M059J (cell line): ENCODE data around the gene BACH2. TPM values are rescaled to one million over a fixed set of nuclear protein-coding genes. Genes with fewer than 3 reads are reported as not detected.
"Not testable (repeated sequence)": the region's sequence is repeated elsewhere in the genome, so short reads cannot be mapped to it uniquely, and the experiment has no call there.

ENCODE experiments used
- DNase-seq: peaks from one replicate; pipeline ENCODE4 v3.0.0-alpha.2; 2012; ENCODE audit warnings: low read depth
- total RNA-seq: library from RNA; depleted of rRNA; stranded (reverse); fragments of >200 nt; shearing (Covaris generic); gene quantifications from 2 replicates; pipeline ENCODE4 v1.2.3, GENCODE V29; 2014

Gene BACH2
- total RNA-seq, 1 experiment from 2014 or later = 0.17 TPM

- DNase-seq = no peak
These were observed 5.7 kb upstream of the BACH2 start for GRCh38 chr6:90302320-90302719.

GRCh38 chr6:90301816-90302215 lies 5.2 kb upstream of the BACH2 start:
- DNase-seq = no peak

- no peak for DNase-seq
These were observed 1.9 kb upstream of the BACH2 start for GRCh38 chr6:90298459-90299053.

GRCh38 chr6:90297867-90298381 lies 1.3 kb upstream of the BACH2 start:
- DNase-seq = no peak

GRCh38 chr6:90297115-90297866 lies 648 bp upstream of the BACH2 start:
- DNase-seq = no peak

- peak; percentile 42 for DNase-seq
These were observed 746 bp downstream of the BACH2 start for GRCh38 chr6:90295854-90296340.

- DNase-seq = peak; percentile 14
These were observed 1.4 kb downstream of the BACH2 start for GRCh38 chr6:90294989-90295853.

- DNase-seq = no peak
These were observed 2.0 kb downstream of the BACH2 start for GRCh38 chr6:90294614-90294988.

GRCh38 chr6:90294008-90294511 lies 2.6 kb downstream of the BACH2 start:
- DNase-seq = no peak

- no peak for DNase-seq
These were observed 3.2 kb downstream of the BACH2 start for GRCh38 chr6:90293319-90293953.

GRCh38 chr6:90291565-90291964 lies 5.1 kb downstream of the BACH2 start:
- DNase-seq = no peak

GRCh38 chr6:90290811-90291420 lies 5.7 kb downstream of the BACH2 start:
- DNase-seq = no peak

- no peak for DNase-seq
These were observed 6.7 kb downstream of the BACH2 start for GRCh38 chr6:90289902-90290301.

- DNase-seq = peak; percentile 5
These were observed 8.2 kb downstream of the BACH2 start for GRCh38 chr6:90288404-90288803.

GRCh38 chr6:90286884-90287488 lies 9.7 kb downstream of the BACH2 start:
- peak; percentile 18 for DNase-seq

GRCh38 chr6:90285611-90286381 lies 10.8 kb downstream of the BACH2 start:
- DNase-seq = peak; percentile 86

GRCh38 chr6:90285042-90285481 lies 11.6 kb downstream of the BACH2 start:
- DNase-seq = peak; percentile 34

- DNase-seq = peak; percentile 82
These were observed 12.2 kb downstream of the BACH2 start for GRCh38 chr6:90284236-90285041.

- not testable (repeated sequence) for DNase-seq
These were observed 14.4 kb downstream of the BACH2 start for GRCh38 chr6:90282265-90282664.
